H1 (cell line): ENCODE data around the gene KCNQ2. TPM values are rescaled to one million over a fixed set of nuclear protein-coding genes. Genes with fewer than 3 reads are reported as not detected.

ENCODE experiments used
- CTCF ChIA-PET: fragments of 300-600 bp; sonication (Branson Sonifier 250); formaldehyde crosslinking; loops from one replicate; lab custom pipeline; 2021; ENCODE audit not compliant: partially characterized antibody; lab: Charles Lee
- POLR2A ChIA-PET: fragments of 300-600 bp; sonication (Branson Sonifier 250); formaldehyde crosslinking; loops from one replicate; lab custom pipeline; 2021; ENCODE audit warnings: inconsistent platforms; ENCODE audit not compliant: partially characterized antibody; lab: Charles Lee
- DNase-seq, 2 experiments: peaks; one replicate each; pipeline versions ENCODE4 v3.0.0 to v3.0.0-alpha.2; 2010 to 2022; ENCODE audit warnings: low spot score in 2 of 2, low read depth in 1 of 2, mixed read lengths in 1 of 2
- FAIRE-seq: peaks from 2 replicates; lab custom pipeline; 2011; peaks lifted over from hg19 to GRCh38; lab: Jason Lieb, UNC
- H2AFZ ChIP-seq: 2 replicates; pipeline ENCODE4 v1.8.1; 2012; ENCODE audit warnings: low read length, inconsistent platforms
- H2AK5ac ChIP-seq: 2 replicates; pipeline ENCODE4 v1.6.1; 2013; ENCODE audit warnings: low read depth, low read length
- H2BK120ac ChIP-seq: replicated peaks from 2 replicates; pipeline ENCODE3; 2013; ENCODE audit warnings: low read depth, low read length, inconsistent platforms
- H2BK12ac ChIP-seq: 2 replicates; pipeline ENCODE4 v1.6.1; 2013; ENCODE audit warnings: low read depth, low read length
- H2BK15ac ChIP-seq: 2 replicates; pipeline ENCODE4 v1.6.1; 2013; ENCODE audit warnings: low read length
- H2BK20ac ChIP-seq: 2 replicates; pipeline ENCODE4 v1.6.1; 2013; ENCODE audit warnings: low read length
- H2BK5ac ChIP-seq: 2 replicates; pipeline ENCODE4 v1.6.1; 2013; ENCODE audit warnings: low read depth, low read length
- H3K14ac ChIP-seq: 2 replicates; pipeline ENCODE4 v1.6.1; 2013; ENCODE audit warnings: inconsistent platforms; ENCODE audit not compliant: insufficient read length
- H3K18ac ChIP-seq: 2 replicates; pipeline ENCODE4 v1.6.1; 2013; ENCODE audit warnings: low read length; ENCODE audit errors: extremely low read depth
- H3K23ac ChIP-seq: 2 replicates; pipeline ENCODE4 v1.6.1; 2013; ENCODE audit warnings: inconsistent platforms; ENCODE audit not compliant: insufficient read length
- H3K23me2 ChIP-seq: 2 replicates; pipeline ENCODE4 v1.6.1; 2013; ENCODE audit warnings: low read depth, low read length
- H3K27ac ChIP-seq: 2 replicates; pipeline ENCODE4 v1.6.1; 2011; ENCODE audit warnings: low read depth, low read length, inconsistent platforms
- H3K27me3 ChIP-seq, 4 experiments: replicated peaks in 1 of 4; 1 replicate in 1 of 4; 2 replicates in 3 of 4; pipeline versions ENCODE4 v1.6.1 to v1.8.1; 2011 to 2013; ENCODE audit warnings: low read length in 3 of 4, mild to moderate bottlenecking in 3 of 4, inconsistent platforms in 2 of 4, mixed read lengths in 2 of 4, moderate library complexity in 1 of 4; ENCODE audit not compliant: control insufficient read depth in 3 of 4, insufficient read depth in 3 of 4; ENCODE audit errors: extremely low read depth in 1 of 4
- H3K36me3 ChIP-seq, 4 experiments: 2 replicates each; pipeline versions ENCODE4 v1.6.1 to v1.8.1; 2011 to 2013; ENCODE audit warnings: mild to moderate bottlenecking in 4 of 4, low read length in 3 of 4, moderate library complexity in 2 of 4, control low read depth in 1 of 4, inconsistent platforms in 1 of 4; ENCODE audit not compliant: insufficient read depth in 4 of 4, control insufficient read depth in 2 of 4
- H3K4ac ChIP-seq: replicated peaks from 2 replicates; pipeline ENCODE3; 2013; ENCODE audit warnings: low read length, low read depth, mixed read lengths, inconsistent platforms; ENCODE audit not compliant: insufficient read length
- H3K4me1 ChIP-seq, 4 experiments: replicated peaks in 1 of 4; 1 replicate in 1 of 4; 2 replicates in 3 of 4; pipeline versions ENCODE4 v1.6.1 to v1.8.1; 2011 to 2013; ENCODE audit warnings: low read length in 3 of 4, inconsistent platforms in 2 of 4, mixed read lengths in 1 of 4; ENCODE audit not compliant: insufficient read depth in 4 of 4, control insufficient read depth in 3 of 4
- H3K4me2 ChIP-seq, 2 experiments: 2 replicates each; pipeline versions ENCODE4 v1.6.1 to v1.8.1; 2011 to 2013; ENCODE audit warnings: low read depth in 2 of 2, low read length in 2 of 2, control low read depth in 1 of 2, inconsistent platforms in 1 of 2, mild to moderate bottlenecking in 1 of 2; ENCODE audit not compliant: insufficient read depth in 1 of 2
- H3K4me3 ChIP-seq, 4 experiments: fragments of 200-600, 300-600 bp in 1 of 4; sonication (generic), shearing (Covaris generic), sonication (Bioruptor Twin) in 1 of 4; 2 replicates each; pipeline versions ENCODE4 v1.5.1 to v1.8.1; 2011 to 2016; ENCODE audit warnings: low read length in 4 of 4, low read depth in 3 of 4, control low read depth in 2 of 4, inconsistent platforms in 2 of 4, mild to moderate bottlenecking in 2 of 4, mixed read lengths in 1 of 4, moderate library complexity in 1 of 4; ENCODE audit not compliant: insufficient read depth in 2 of 4; ENCODE audit errors: extremely low read depth in 1 of 4
- H3K56ac ChIP-seq: replicated peaks from 2 replicates; pipeline ENCODE3; 2013; ENCODE audit warnings: low read depth, mild to moderate bottlenecking, mixed read lengths, low read length, inconsistent platforms; ENCODE audit not compliant: insufficient read length
- H3K79me1 ChIP-seq: 2 replicates; pipeline ENCODE4 v1.6.1; 2013; ENCODE audit warnings: low read depth, low read length, control low read depth
- H3K79me2 ChIP-seq, 2 experiments: 2 replicates each; pipeline versions ENCODE4 v1.6.1 to v1.8.1; 2012 to 2013; ENCODE audit warnings: low read length in 2 of 2, mild to moderate bottlenecking in 2 of 2, inconsistent platforms in 1 of 2; ENCODE audit not compliant: insufficient read depth in 2 of 2, control insufficient read depth in 1 of 2
- H3K9ac ChIP-seq, 4 experiments: replicated peaks in 1 of 4; 1 replicate in 1 of 4; 2 replicates in 3 of 4; pipeline versions ENCODE4 v1.6.1 to v1.8.1; 2011 to 2013; ENCODE audit warnings: low read depth in 3 of 4, low read length in 3 of 4, control low read depth in 2 of 4, mild to moderate bottlenecking in 2 of 4, moderate library complexity in 2 of 4, inconsistent platforms in 1 of 4; ENCODE audit errors: extremely low read depth in 1 of 4
- H3K9me3 ChIP-seq, 2 experiments: 2 replicates each; pipeline versions ENCODE4 v1.6.1 to v1.8.1; 2012 to 2013; ENCODE audit warnings: mild to moderate bottlenecking in 2 of 2, moderate library complexity in 2 of 2, control low read depth in 1 of 2, inconsistent platforms in 1 of 2, low read depth in 1 of 2, low read length in 1 of 2, mixed read lengths in 1 of 2; ENCODE audit not compliant: insufficient read depth in 2 of 2
- H4K20me1 ChIP-seq, 2 experiments: replicated peaks in 1 of 2; 2 replicates each; pipeline versions ENCODE3 to v1.8.1; 2011 to 2013; ENCODE audit warnings: inconsistent platforms in 2 of 2, low read length in 2 of 2, mild to moderate bottlenecking in 1 of 2; ENCODE audit not compliant: insufficient read depth in 2 of 2, control insufficient read depth in 1 of 2
- H4K5ac ChIP-seq: 2 replicates; pipeline ENCODE4 v1.6.1; 2013; ENCODE audit warnings: low read length, low read depth, mixed read lengths, inconsistent platforms; ENCODE audit not compliant: insufficient read length
- H4K8ac ChIP-seq: 2 replicates; pipeline ENCODE4 v1.8.0; 2013; ENCODE audit warnings: mild to moderate bottlenecking, moderate library complexity, low read length, inconsistent platforms; ENCODE audit not compliant: insufficient read depth; ENCODE audit errors: extremely low read depth
- H4K91ac ChIP-seq: replicated peaks from 2 replicates; pipeline ENCODE3; 2013; ENCODE audit warnings: low read length, mixed read lengths, inconsistent platforms; ENCODE audit not compliant: insufficient read length
- CHD1 ChIP-seq: IDR thresholded peaks from 2 replicates; pipeline ENCODE4 v1.6.1; 2012; ENCODE audit warnings: low read depth, low read length, improper control_type of control experiment
- RXRA ChIP-seq: IDR thresholded peaks from 2 replicates; pipeline ENCODE4 v1.6.1; 2011; ENCODE audit warnings: low read depth, mild to moderate bottlenecking, low read length, moderate library complexity; ENCODE audit not compliant: insufficient read depth
- WGBS, 2 experiments: shearing (Covaris generic) in 1 of 2; methylation state at CpG; one replicate each; pipeline versions ENCODE4 v1.1.6 to v1.1.7; 2013 to 2015; ENCODE audit warnings: low lambda C conversion rate in 2 of 2, mixed read lengths in 2 of 2, inconsistent platforms in 1 of 2, low coverage in 1 of 2, missing lambda C conversion rate in 1 of 2; ENCODE audit not compliant: insufficient replicate concordance in 2 of 2, insufficient coverage in 1 of 2, insufficient read length in 1 of 2; ENCODE audit errors: extremely low coverage in 1 of 2, missing lambda C conversion rate in 1 of 2; 5-methylcytosine and 5-hydroxymethylcytosine counted together
- polyA plus RNA-seq, 7 experiments: library from polyadenylated mRNA; depleted of rRNA in 3 of 7; stranded (reverse) in 5 of 7; unstranded in 2 of 7; fragments of >200 nt in 5 of 7; fragments of 200-250 nt in 2 of 7; gene quantifications; 1 replicate in 5 of 7; 2 replicates in 1 of 7; 4 replicates in 1 of 7; pipeline versions ENCODE4 v1.2.1 to v1.2.3, GENCODE V29; 2011 to 2013; ENCODE audit warnings: missing spikeins in 2 of 7, mixed read lengths in 2 of 7
- total RNA-seq: library from RNA; stranded (reverse); fragmentation: NEBNext Ultra II Directional; extraction: Animal tissue kit (Norgen Biotek cat#: 25700); gene quantifications from 2 replicates; pipeline ENCODE4 v1.2.1, GENCODE V29; 2021

The KCNQ2 gene
- total and polyA plus RNA-seq, 2 of the 8 experiments (the other 6 are each of a cell fraction or from before 2014, with no cell fraction given) = 82.6 to 243 TPM

DNA sequence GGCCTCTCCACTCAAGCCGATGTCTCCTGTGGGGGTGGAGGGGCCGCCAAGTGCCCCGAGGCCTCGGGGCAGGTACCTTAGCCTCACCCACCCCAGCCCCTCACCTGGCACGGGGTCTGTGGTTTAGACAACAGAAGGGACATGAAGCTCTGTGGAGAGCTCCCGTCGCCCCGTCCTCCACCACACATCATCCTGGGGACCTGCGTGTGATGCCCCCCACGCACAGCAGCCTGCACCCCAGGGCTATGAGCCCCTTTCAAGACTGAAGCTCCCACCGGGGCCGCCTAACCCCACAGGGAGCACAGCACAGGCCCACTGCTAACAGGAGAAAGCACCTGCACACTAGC is 8.2 kb downstream of the KCNQ2 start:
- Histone ChIP-seq H2AFZ (no peak overlapping the region), H3K79me2 (peaks cover 11 to 85% of the 10 kb centered on the region in 2 experiments; a peak in 3 of 4 replicates), H2AK5ac (no peak overlapping the region), H3K27ac (no peak overlapping the region), H2BK5ac (no peak overlapping the region), H2BK20ac (no peak overlapping the region), H3K4me1 (peaks cover 0 to 4% (median 3%) of the 10 kb centered on the region in 4 experiments; a peak in 5 of 7 replicates), H3K23me2 (no peaks in the 10 kb centered on the region), H3K4me2 (no peak overlapping the region), H3K9ac (no peak overlapping the region), H4K5ac (no peak overlapping the region), H3K23ac (no peak overlapping the region), H3K4me3 (no peak overlapping the region), H4K20me1 (peaks cover 24 to 51% of the 10 kb centered on the region in 2 experiments), H4K8ac (no peak overlapping the region), H3K79me1 (peaks cover 50% of the 10 kb centered on the region), H3K36me3 (no peaks in the 10 kb centered on the region; a peak in 1 of 8 replicates), H3K4ac (no peak overlapping the region), H2BK15ac (no peak overlapping the region), H2BK120ac (no peak overlapping the region), H3K14ac (no peak overlapping the region), H4K91ac (no peak overlapping the region), H3K56ac (no peak overlapping the region), H3K18ac (no peak overlapping the region), H2BK12ac (no peak overlapping the region), H3K9me3 (no peaks in the 10 kb centered on the region), H3K27me3 (no peaks in the 10 kb centered on the region)
- FAIRE-seq (no peak), DNase-seq (no peak)
- TF ChIP-seq CHD1 (no peak), RXRA (no peak)
- ChIA-PET CTCF (interaction anchor here (1.1 to 4.0 kb wide), 12 partner anchors 9 to 400 kb away, joined by 3 to 21 read pairs (median 4); no protein-coding TSS in a partner anchor), POLR2A (interaction anchor here (0.7 to 2.7 kb wide), 6 partner anchors 8 to 57 kb away, joined by 3 to 10 read pairs (median 6); partner anchors contain the start of gene KCNQ2)
- WGBS, 2 experiments = 93% methylated on average over 12 of the region's 12 CpGs; no CpG with 5 or more reads in 1 of the 2 experiments
